ENCODE data around the gene SHISA2. TPM values are rescaled to one million over a fixed set of nuclear protein-coding genes. Genes with fewer than 3 reads are reported as not detected.
"Not testable (repeated sequence)": the region's sequence is repeated elsewhere in the genome, so short reads cannot be mapped to it uniquely, and the experiment has no call there.

SHISA2 gene
- total RNA-seq, 1 donor from 2014 or later: not detected

DNA sequence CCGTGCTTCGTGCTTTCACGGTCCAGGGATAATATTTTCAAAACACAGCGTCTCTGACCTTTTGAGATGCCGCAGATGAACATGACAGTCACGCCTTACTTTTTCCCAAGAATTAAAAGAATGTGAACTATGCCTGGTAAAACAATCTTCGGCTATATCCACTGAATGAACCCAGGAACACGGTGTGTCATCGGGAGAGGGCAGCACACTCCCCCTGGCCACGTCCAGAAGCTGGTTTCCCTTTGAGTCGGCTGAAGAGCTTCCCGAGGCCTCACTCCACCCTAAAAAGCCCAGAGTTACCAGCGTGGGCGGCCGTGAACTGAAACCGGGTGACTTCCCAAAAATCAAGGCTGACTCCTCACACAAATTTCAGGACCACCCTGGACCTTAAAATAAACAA, 22.9 kb upstream of the SHISA2 start:
- H3K9me3 Mint-ChIP-seq: no peaks in the 10 kb centered on the region
- peaks cover 19% of the 10 kb centered on the region for H3K27me3 Mint-ChIP-seq
- ChIA-PET POLR2A (no interaction called here), CTCF (no interaction called here)
- no peaks in the 10 kb centered on the region for H3K36me3 Mint-ChIP-seq (ENCODE audit: low read depth)
- intact Hi-C loops (cut with micrococcal nuclease): no loop called here
- no peak overlapping the region for H3K27ac Mint-ChIP-seq
- no peak overlapping the region for H3K4me3 Mint-ChIP-seq
- H3K4me1 Mint-ChIP-seq: no peaks in the 10 kb centered on the region
- ATAC-seq (ENCODE audit: low read depth) (no peak), DNase-seq (no peak)
- TF ChIP-seq, protein P1, sequence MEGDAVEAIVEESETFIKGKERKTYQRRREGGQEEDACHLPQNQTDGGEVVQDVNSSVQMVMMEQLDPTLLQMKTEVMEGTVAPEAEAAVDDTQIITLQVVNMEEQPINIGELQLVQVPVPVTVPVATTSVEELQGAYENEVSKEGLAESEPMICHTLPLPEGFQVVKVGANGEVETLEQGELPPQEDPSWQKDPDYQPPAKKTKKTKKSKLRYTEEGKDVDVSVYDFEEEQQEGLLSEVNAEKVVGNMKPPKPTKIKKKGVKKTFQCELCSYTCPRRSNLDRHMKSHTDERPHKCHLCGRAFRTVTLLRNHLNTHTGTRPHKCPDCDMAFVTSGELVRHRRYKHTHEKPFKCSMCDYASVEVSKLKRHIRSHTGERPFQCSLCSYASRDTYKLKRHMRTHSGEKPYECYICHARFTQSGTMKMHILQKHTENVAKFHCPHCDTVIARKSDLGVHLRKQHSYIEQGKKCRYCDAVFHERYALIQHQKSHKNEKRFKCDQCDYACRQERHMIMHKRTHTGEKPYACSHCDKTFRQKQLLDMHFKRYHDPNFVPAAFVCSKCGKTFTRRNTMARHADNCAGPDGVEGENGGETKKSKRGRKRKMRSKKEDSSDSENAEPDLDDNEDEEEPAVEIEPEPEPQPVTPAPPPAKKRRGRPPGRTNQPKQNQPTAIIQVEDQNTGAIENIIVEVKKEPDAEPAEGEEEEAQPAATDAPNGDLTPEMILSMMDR (IDR thresholded peaks at IDR 0.05): no peak

- intact Hi-C loops (cut with micrococcal nuclease): loop anchor here (2.0 kb wide), 1 partner anchor 498 kb away; no protein-coding TSS in a partner anchor
- ATAC-seq (ENCODE audit: low read depth): peak; percentile 45
- H3K9me3 Mint-ChIP-seq; H3K27ac Mint-ChIP-seq; H3K4me1 Mint-ChIP-seq; H3K36me3 Mint-ChIP-seq (ENCODE audit: low read depth); DNase-seq; H3K4me3 Mint-ChIP-seq; POLR2A ChIA-PET: not testable (repeated sequence)
- peaks cover 21% of the 10 kb centered on the region for H3K27me3 Mint-ChIP-seq
- CTCF ChIA-PET: interaction anchor here (1.1 to 1.2 kb wide), 2 partner anchors 361 to 497 kb away, joined by 3 to 4 read pairs; no protein-coding TSS in a partner anchor
These were observed 20.5 kb upstream of the SHISA2 start for GRCh38 chr13:26072335-26072734.

GRCh38 chr13:26071691-26072090, 19.9 kb upstream of the SHISA2 start:
- H3K27ac Mint-ChIP-seq: no peak overlapping the region
- H3K9me3 Mint-ChIP-seq: no peaks in the 10 kb centered on the region
- TF ChIP-seq, protein P1 (IDR thresholded peaks at IDR 0.05): no peak
- H3K36me3 Mint-ChIP-seq (ENCODE audit: low read depth): no peaks in the 10 kb centered on the region
- peaks cover 21% of the 10 kb centered on the region for H3K27me3 Mint-ChIP-seq
- ChIA-PET CTCF (interaction anchor here (1.1 to 1.2 kb wide), 2 partner anchors 361 to 497 kb away, joined by 3 to 4 read pairs; no protein-coding TSS in a partner anchor), POLR2A (no interaction called here)
- H3K4me3 Mint-ChIP-seq: no peak overlapping the region
- intact Hi-C loops (cut with micrococcal nuclease): loop anchor here (2.0 kb wide), 1 partner anchor 497 kb away; no protein-coding TSS in a partner anchor
- ATAC-seq (ENCODE audit: low read depth): no peak
- no peak for DNase-seq
- no peaks in the 10 kb centered on the region for H3K4me1 Mint-ChIP-seq

DNA sequence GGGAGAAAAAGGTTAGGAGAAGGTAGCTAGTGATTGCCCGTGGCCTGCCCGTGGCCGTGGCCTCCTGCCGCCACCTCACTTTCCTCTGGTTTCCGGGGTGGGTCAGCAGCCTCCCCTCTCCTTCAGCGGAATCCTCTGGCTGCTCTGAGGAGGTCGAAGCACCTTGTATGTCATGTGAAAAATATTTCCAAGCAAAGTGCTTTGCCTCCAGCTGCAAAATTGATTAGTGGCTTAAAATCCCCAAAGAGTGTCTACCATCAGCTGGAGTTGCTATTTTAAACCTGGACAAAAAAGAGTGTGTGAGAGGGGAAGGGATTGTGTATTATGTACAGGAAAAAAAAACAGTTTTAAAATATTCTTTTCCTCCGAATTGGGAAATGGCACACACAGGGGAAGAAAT, 17.8 kb upstream of the SHISA2 start:
- H3K9me3 Mint-ChIP-seq; DNase-seq; CTCF ChIA-PET; POLR2A ChIA-PET; ATAC-seq (ENCODE audit: low read depth); H3K4me3 Mint-ChIP-seq; H3K4me1 Mint-ChIP-seq; H3K36me3 Mint-ChIP-seq (ENCODE audit: low read depth); H3K27ac Mint-ChIP-seq: not testable (repeated sequence)
- H3K27me3 Mint-ChIP-seq: peaks cover 11% of the 10 kb centered on the region
- intact Hi-C loops (cut with micrococcal nuclease): loop anchor here (10.0 kb wide), 1 partner anchor 245 kb away; no protein-coding TSS in a partner anchor

DNA sequence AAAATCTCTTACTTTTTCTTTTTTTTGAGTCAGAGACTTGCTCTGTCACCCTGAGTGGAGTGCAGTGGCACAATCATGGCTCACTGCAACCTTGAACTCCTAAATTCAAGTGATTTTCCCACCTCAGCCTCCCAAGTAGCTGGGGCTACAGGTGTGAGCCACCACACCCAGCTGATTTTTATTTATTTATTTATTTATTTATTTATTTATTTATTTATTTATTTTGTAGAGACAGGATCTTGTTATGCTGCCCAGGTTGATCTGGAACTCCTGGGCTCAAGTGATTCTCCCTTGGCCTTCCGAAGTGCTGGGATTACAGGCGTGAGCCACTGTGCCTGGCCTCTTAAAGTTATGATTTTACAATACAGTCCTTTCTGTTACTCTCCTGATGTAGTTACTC, 16.6 kb upstream of the SHISA2 start:
- ChIA-PET CTCF (interaction anchor here (1.4 to 1.6 kb wide), 2 partner anchors 10 to 494 kb away, joined by 3 read pairs; no protein-coding TSS in a partner anchor), POLR2A (interaction anchor here (0.5 kb wide), 1 partner anchor 25 kb away, joined by 4 read pairs; no protein-coding TSS in a partner anchor)
- H3K4me3 Mint-ChIP-seq; DNase-seq; H3K27ac Mint-ChIP-seq; ATAC-seq (ENCODE audit: low read depth); H3K4me1 Mint-ChIP-seq; H3K36me3 Mint-ChIP-seq (ENCODE audit: low read depth); H3K9me3 Mint-ChIP-seq: not testable (repeated sequence)
- peaks cover 12% of the 10 kb centered on the region for H3K27me3 Mint-ChIP-seq
- intact Hi-C loops (cut with micrococcal nuclease): loop anchor here (10.0 kb wide), 1 partner anchor 244 kb away; no protein-coding TSS in a partner anchor

DNA sequence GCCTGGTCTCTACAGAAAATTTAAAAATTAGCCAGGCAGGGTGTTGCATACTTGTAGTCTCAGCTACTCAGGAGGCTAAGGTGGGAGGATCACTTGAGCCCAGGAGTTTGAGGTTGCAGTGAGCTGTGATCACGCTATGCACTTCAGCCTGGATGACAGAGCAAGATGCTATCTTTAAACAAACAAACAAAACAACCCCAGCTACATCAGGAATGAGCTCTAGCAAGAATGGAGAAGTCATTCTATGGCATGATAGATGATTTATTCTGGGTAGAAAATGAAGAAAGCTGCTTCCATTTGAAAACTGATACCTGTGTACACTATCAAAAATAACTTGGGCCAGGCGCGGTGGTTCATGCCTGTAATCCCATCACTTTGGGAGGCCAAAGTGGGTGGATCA, 15.8 kb upstream of the SHISA2 start:
- CTCF ChIA-PET: interaction anchor here (1.4 to 1.6 kb wide), 2 partner anchors 11 to 493 kb away, joined by 3 read pairs; no protein-coding TSS in a partner anchor
- H3K27me3 Mint-ChIP-seq: peaks cover 18% of the 10 kb centered on the region
- no peak for ATAC-seq (ENCODE audit: low read depth)
- POLR2A ChIA-PET: interaction anchor here (0.5 kb wide), 1 partner anchor 24 kb away, joined by 4 read pairs; no protein-coding TSS in a partner anchor
- H3K9me3 Mint-ChIP-seq: no peaks in the 10 kb centered on the region
- DNase-seq: no peak
- no peak overlapping the region for H3K4me3 Mint-ChIP-seq
- H3K4me1 Mint-ChIP-seq: no peaks in the 10 kb centered on the region
- intact Hi-C loops (cut with micrococcal nuclease): loop anchor here (10.0 kb wide), 1 partner anchor 243 kb away; no protein-coding TSS in a partner anchor
- no peaks in the 10 kb centered on the region for H3K36me3 Mint-ChIP-seq (ENCODE audit: low read depth)
- TF ChIP-seq, protein P1 (IDR thresholded peaks at IDR 0.05): no peak
- no peak overlapping the region for H3K27ac Mint-ChIP-seq

GRCh38 chr13:26066492-26066891, 14.7 kb upstream of the SHISA2 start:
- H3K27me3 Mint-ChIP-seq: peaks cover 14% of the 10 kb centered on the region
- H3K4me3 Mint-ChIP-seq; H3K9me3 Mint-ChIP-seq; H3K36me3 Mint-ChIP-seq (ENCODE audit: low read depth); H3K4me1 Mint-ChIP-seq; ATAC-seq (ENCODE audit: low read depth); DNase-seq; H3K27ac Mint-ChIP-seq; POLR2A ChIA-PET: not testable (repeated sequence)
- intact Hi-C loops (cut with micrococcal nuclease): loop anchor here (10.0 kb wide), 1 partner anchor 242 kb away; no protein-coding TSS in a partner anchor
- CTCF ChIA-PET: interaction anchor here (1.6 kb wide), 1 partner anchor 12 kb away, joined by 3 read pairs; no protein-coding TSS in a partner anchor
